ENCODE data around the gene NOMO2.
"Not testable (repeated sequence)": the region's sequence is repeated elsewhere in the genome, so short reads cannot be mapped to it uniquely, and the experiment has no call there.

NOMO2 gene

GRCh38 chr16:18521445-18522181, 40.3 kb downstream of the NOMO2 start:
- DNase-seq: not testable (repeated sequence)

- not testable (repeated sequence) for DNase-seq
Measured at GRCh38 chr16:18518536-18519283, 43.2 kb downstream of the NOMO2 start.

DNA sequence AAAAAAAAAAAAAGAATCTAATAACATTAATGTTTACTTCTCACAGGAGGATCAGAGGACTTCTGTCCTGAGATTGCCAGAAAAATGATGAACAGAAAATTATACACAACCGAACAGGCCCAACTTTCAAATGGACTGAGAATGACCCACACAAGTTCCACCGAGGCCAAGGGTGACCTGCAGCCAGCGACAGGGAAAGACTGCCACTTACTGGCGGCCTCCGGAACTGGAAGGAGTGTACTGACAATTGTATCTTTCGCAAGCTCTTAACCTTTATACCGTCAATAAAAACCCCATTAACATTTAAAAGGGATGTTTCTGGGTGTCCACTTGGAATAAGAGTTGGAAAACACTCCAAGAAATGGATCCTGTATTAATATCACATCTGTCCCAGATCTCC, 63.5 kb downstream of the NOMO2 start:
- not testable (repeated sequence) for DNase-seq

DNA sequence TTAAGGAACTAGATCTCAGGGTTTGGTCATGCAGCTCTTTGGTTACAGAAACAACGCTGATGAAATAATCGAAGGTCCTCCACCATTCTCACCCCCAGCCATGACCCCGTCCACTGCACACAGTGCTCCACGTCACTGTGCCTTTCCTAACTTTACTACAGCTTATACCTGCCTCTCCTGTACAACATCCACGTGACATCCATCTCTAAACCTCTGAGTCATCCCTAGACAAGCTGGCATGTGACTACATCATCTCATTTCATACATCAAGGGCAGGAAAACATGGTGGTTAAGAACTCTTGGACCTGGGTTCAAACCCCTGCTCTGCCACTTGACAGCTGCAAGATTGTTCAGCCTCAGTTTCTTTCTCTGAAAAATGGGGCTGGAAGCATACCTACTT, 64.9 kb downstream of the NOMO2 start:
- DNase-seq: not testable (repeated sequence)

DNA sequence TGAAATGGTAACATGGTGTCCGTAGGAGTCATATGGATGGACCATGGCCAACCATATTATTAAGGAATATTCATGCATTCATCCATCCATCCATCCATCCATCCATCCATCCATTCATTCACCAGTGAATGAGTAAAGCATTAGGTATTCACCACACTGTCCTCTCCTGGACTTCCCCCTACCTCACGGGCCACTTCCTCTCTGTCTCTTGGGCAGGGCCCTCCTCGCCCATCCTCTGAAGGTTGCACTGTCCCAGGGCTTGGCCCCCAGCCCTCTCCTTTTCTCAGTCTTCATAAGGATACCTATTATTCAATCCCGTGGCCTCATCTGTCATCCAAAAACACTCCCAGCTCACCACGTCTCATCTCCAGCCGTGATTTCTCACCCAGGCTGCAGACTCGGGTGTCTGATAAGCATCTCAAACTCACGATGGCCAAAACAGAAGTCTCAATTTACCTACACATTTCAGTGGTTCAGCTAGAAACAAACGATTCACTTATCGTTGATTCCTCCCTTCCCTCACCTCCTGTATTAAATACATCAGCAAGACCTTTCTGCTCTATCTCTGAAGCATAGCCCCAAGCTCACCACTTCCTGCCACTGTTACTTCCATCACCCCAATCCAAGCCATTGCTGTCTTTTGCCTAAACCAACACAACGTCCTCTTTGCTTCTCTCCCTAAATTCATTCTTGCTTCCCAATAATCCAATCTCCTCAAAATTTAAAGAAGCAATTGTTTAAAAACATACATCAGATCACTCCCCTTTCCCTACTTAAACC, 69.6 kb downstream of the NOMO2 start:
- DNase-seq: not testable (repeated sequence)

- DNase-seq: not testable (repeated sequence)
Measured at GRCh38 chr16:18436025-18436424, 125.9 kb downstream of the NOMO2 start.

DNA sequence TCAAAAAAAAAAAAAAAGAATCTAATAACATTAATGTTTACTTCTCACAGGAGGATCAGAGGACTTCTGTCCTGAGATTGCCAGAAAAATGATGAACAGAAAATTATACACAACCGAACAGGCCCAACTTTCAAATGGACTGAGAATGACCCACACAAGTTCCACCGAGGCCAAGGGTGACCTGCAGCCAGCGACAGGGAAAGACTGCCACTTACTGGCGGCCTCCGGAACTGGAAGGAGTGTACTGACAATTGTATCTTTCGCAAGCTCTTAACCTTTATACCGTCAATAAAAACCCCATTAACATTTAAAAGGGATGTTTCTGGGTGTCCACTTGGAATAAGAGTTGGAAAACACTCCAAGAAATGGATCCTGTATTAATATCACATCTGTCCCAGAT, 146.1 kb downstream of the NOMO2 start:
- not testable (repeated sequence) for DNase-seq

DNA sequence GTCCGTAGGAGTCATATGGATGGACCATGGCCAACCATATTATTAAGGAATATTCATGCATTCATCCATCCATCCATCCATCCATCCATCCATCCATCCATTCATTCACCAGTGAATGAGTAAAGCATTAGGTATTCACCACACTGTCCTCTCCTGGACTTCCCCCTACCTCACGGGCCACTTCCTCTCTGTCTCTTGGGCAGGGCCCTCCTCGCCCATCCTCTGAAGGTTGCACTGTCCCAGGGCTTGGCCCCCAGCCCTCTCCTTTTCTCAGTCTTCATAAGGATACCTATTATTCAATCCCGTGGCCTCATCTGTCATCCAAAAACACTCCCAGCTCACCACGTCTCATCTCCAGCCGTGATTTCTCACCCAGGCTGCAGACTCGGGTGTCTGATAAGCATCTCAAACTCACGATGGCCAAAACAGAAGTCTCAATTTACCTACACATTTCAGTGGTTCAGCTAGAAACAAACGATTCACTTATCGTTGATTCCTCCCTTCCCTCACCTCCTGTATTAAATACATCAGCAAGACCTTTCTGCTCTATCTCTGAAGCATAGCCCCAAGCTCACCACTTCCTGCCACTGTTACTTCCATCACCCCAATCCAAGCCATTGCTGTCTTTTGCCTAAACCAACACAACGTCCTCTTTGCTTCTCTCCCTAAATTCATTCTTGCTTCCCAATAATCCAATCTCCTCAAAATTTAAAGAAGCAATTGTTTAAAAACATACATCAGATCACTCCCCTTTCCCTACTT, 152.2 kb downstream of the NOMO2 start:
- DNase-seq: not testable (repeated sequence)

DNA sequence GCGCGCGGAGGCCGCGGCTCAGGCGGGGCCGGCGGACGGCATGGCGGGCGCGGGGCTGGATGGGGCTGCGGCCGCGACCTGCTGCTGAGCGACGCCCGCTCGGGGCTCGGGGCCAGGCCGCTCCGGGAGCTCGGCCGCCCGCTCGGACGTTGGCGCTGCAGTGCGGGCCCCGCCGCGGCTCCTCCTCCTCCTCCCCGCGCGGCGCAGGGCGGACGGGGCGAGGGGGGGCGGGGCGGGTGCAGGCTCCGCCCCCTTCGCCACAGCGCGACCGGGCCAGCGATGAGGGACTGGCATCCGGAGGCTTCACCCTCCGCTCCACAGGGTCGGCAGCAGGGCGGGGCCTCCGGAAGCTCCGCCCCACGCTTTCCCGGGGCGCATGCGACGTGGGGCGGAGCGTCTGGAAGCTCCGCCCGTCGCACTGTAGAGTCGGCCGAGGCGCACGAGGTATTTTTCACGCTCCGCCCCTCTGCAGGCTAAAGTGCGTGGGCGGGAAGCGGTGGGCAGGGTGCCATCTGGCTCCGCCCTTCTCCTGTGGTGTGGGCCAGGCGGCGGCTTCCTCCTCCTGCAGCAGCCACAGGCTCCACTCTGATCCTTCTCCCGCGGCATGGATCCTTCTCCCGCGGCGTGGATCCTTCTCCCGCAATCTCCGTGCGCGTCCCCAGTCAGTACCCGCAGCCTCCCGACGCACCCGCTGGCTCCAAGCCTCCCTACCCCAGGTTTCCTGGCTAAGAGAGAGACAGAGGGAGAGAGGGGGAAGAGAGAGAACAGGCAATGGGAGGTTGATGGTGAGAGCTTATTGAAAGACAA, 159.8 kb downstream of the NOMO2 start:
- DNase-seq: not testable (repeated sequence)

DNA sequence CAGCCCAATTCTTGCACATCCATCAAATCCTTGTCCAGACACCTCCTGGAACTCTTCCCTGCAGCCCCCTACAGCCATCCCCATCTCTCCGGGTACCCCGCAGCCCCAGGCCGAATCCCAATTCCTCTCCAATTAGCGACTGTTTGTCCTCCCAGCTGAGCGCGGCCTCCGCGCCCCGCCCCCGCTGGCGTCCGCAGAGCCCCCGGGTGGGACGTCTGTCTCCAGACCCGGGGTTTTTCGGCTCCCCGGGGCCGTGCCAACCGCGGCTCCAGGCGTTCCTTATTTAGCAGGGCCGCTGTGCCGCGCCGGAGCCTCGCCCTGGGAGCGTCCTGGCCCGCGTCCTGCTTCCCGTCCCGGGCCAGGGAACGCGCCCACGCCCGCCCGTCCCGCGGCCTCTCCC, 160.7 kb downstream of the NOMO2 start:
- DNase-seq: not testable (repeated sequence)

DNA sequence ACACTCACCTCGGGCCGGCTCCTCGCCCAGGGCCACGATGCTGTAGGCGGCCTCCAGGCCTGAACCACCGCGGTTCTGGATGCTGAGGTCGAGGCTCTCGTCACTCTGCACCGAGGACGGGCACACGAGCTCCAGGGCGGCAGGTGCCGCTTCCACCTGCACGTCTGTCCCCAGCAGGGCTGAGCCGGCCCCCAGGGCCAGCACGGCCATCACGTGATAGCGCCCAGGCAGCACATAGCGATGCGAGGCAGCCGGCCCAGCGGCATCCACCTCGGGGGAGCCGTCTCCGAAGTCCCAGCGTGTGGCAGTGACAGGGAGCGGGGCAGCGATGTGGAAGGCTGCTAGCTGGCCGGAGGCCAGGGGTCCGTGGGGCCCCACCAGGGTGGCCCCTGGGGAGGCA, 167.5 kb downstream of the NOMO2 start:
- not testable (repeated sequence) for DNase-seq

- DNase-seq: not testable (repeated sequence)
Measured at GRCh38 chr16:18387767-18388166, 174.1 kb downstream of the NOMO2 start.

- DNase-seq: not testable (repeated sequence)
Measured at GRCh38 chr16:18386517-18386916, 175.4 kb downstream of the NOMO2 start.

- DNase-seq: not testable (repeated sequence)
Measured at GRCh38 chr16:18385285-18385684, 176.6 kb downstream of the NOMO2 start.

DNA sequence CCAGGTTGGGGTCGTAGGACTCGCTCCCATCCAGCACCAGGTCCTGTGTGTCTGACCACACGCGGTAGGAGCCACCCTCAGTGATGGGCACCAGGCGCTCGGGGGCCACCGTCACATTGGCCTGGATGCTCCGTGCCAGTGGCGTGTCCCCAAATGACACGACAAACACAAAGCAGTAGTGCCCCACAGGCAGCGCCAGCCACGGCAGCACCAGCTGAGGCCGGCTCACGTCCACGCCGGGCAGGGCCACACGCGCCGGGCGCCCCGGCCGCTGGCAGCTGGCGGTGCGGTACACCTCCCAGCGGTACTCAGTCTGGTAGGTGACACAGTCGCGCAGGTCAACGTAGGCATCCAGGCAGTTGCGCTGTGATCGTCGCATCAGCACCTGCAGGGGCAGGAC, 177.0 kb downstream of the NOMO2 start:
- DNase-seq: not testable (repeated sequence)

GRCh38 chr16:18384098-18384636, 177.7 kb downstream of the NOMO2 start:
- DNase-seq: not testable (repeated sequence)

GRCh38 chr16:18382696-18383095, 179.2 kb downstream of the NOMO2 start:
- not testable (repeated sequence) for DNase-seq

All from T-helper 9 cell (primary cell).